H9 (cell line): Measurements from ENCODE around the gene RNF113A. TPM values are rescaled to one million over a fixed set of nuclear protein-coding genes. Genes with fewer than 3 reads are reported as not detected.

Experiments used
- DNase-seq: peaks from one replicate; pipeline ENCODE4 v3.0.0-alpha.2; 2017
- H2AFZ ChIP-seq: one replicate; pipeline ENCODE4 v1.6.1; 2013; ENCODE audit warnings: mild to moderate bottlenecking, low read length, control low read depth, moderate library complexity
- H2AK5ac ChIP-seq: 2 replicates; pipeline ENCODE4 v1.6.1; 2013; ENCODE audit warnings: low read length, control low read depth, mixed read lengths; ENCODE audit not compliant: insufficient read length
- H2BK120ac ChIP-seq: one replicate; pipeline ENCODE4 v1.6.1; 2013; ENCODE audit warnings: low read depth, mild to moderate bottlenecking, low read length, control low read depth, inconsistent platforms; ENCODE audit not compliant: poor library complexity, severe bottlenecking
- H2BK12ac ChIP-seq: 2 replicates; pipeline ENCODE4 v1.6.1; 2013; ENCODE audit warnings: low read length, control low read depth, mixed read lengths, low read depth; ENCODE audit not compliant: insufficient read length
- H2BK15ac ChIP-seq: 2 replicates; pipeline ENCODE4 v1.6.1; 2013; ENCODE audit warnings: low read depth, low read length, control low read depth
- H2BK20ac ChIP-seq: one replicate; pipeline ENCODE4 v1.6.1; 2013; ENCODE audit warnings: low read depth, mild to moderate bottlenecking, low read length, control low read depth, inconsistent platforms; ENCODE audit not compliant: poor library complexity, severe bottlenecking
- H2BK5ac ChIP-seq: 2 replicates; pipeline ENCODE4 v1.6.1; 2013; ENCODE audit warnings: low read length, control low read depth, mixed read lengths; ENCODE audit not compliant: insufficient read length
- H3K14ac ChIP-seq: 2 replicates; pipeline ENCODE4 v1.6.1; 2013; ENCODE audit warnings: low read length, control low read depth; ENCODE audit not compliant: insufficient read depth
- H3K18ac ChIP-seq: 2 replicates; pipeline ENCODE4 v1.6.1; 2013; ENCODE audit warnings: low read depth, mild to moderate bottlenecking, mixed read lengths, low read length, control low read depth; ENCODE audit not compliant: insufficient read length
- H3K23ac ChIP-seq: 2 replicates; pipeline ENCODE4 v1.6.1; 2013; ENCODE audit warnings: low read length, control low read depth, mixed read lengths, low read depth; ENCODE audit not compliant: insufficient read length
- H3K23me2 ChIP-seq: 2 replicates; pipeline ENCODE4 v1.6.1; 2013; ENCODE audit warnings: low read depth, mild to moderate bottlenecking, mixed read lengths, low read length, control low read depth; ENCODE audit not compliant: insufficient read length, poor library complexity, severe bottlenecking
- H3K27ac ChIP-seq: 2 replicates; pipeline ENCODE4 v1.5.1; 2013; ENCODE audit warnings: low read length, control low read depth, mixed read lengths, low read depth; ENCODE audit not compliant: insufficient read length
- H3K27me3 ChIP-seq: 2 replicates; pipeline ENCODE4 v1.6.1; 2013; ENCODE audit warnings: low read length, control low read depth, inconsistent platforms; ENCODE audit not compliant: insufficient read depth
- H3K4ac ChIP-seq: 2 replicates; pipeline ENCODE4 v1.6.1; 2013; ENCODE audit warnings: low read depth, mild to moderate bottlenecking, control low read depth, inconsistent platforms, low read length, moderate library complexity
- H3K4me1 ChIP-seq: 2 replicates; pipeline ENCODE4 v1.6.1; 2013; ENCODE audit warnings: low read length, control low read depth, inconsistent platforms; ENCODE audit not compliant: insufficient read depth
- H3K4me2 ChIP-seq: 2 replicates; pipeline ENCODE4 v1.6.1; 2013; ENCODE audit warnings: low read length, control low read depth, mixed read lengths; ENCODE audit not compliant: insufficient read length, insufficient read depth
- H3K56ac ChIP-seq: 2 replicates; pipeline ENCODE4 v1.6.1; 2013; ENCODE audit warnings: low read depth, mild to moderate bottlenecking, mixed read lengths, low read length, control low read depth; ENCODE audit not compliant: insufficient read length
- H3K79me1 ChIP-seq: 2 replicates; pipeline ENCODE4 v1.6.1; 2013; ENCODE audit warnings: low read depth, mild to moderate bottlenecking, moderate library complexity, low read length, control low read depth, inconsistent platforms; ENCODE audit not compliant: insufficient read depth, poor library complexity, severe bottlenecking
- H3K79me2 ChIP-seq: 2 replicates; pipeline ENCODE4 v1.6.1; 2013; ENCODE audit warnings: low read length, control low read depth, inconsistent platforms; ENCODE audit not compliant: insufficient read depth
- H3K9ac ChIP-seq: 2 replicates; pipeline ENCODE4 v1.6.1; 2013; ENCODE audit warnings: low read length, control low read depth, mixed read lengths; ENCODE audit not compliant: insufficient read length; ENCODE audit errors: extremely low read depth
- H3K9me3 ChIP-seq: one replicate; pipeline ENCODE4 v1.6.1; 2013; ENCODE audit warnings: low read depth, low read length, inconsistent platforms; ENCODE audit not compliant: control insufficient read depth
- H3T11ph ChIP-seq: one replicate; pipeline ENCODE4 v1.6.1; 2013; ENCODE audit warnings: mild to moderate bottlenecking, low read length, control low read depth, inconsistent platforms
- H4K20me1 ChIP-seq: one replicate; pipeline ENCODE4 v1.6.1; 2013; ENCODE audit not compliant: control insufficient read depth, insufficient read length, insufficient read depth
- H4K5ac ChIP-seq: 2 replicates; pipeline ENCODE4 v1.6.1; 2013; ENCODE audit warnings: low read depth, mild to moderate bottlenecking, mixed read lengths, low read length, control low read depth; ENCODE audit not compliant: insufficient read length
- H4K8ac ChIP-seq: replicated peaks from 2 replicates; pipeline ENCODE4 v1.6.1; 2013; ENCODE audit warnings: low read length, control low read depth, mixed read lengths, low read depth; ENCODE audit not compliant: insufficient read length
- H4K91ac ChIP-seq: 2 replicates; pipeline ENCODE4 v1.6.1; 2013; ENCODE audit warnings: low read depth, mild to moderate bottlenecking, moderate library complexity, mixed read lengths, low read length, control low read depth; ENCODE audit not compliant: insufficient read length
- H3K27ac Mint-ChIP-seq, 3 experiments: 2 replicates in 2 of 3; 3 replicates in 1 of 3; pipeline ENCODE4 v1.8.0; 2020 to 2021; ENCODE audit warnings: mixed read lengths in 3 of 3, mild to moderate bottlenecking in 1 of 3, moderate library complexity in 1 of 3
- H3K27me3 Mint-ChIP-seq: 2 replicates; pipeline ENCODE4 v1.8.0; 2021; ENCODE audit warnings: low read depth, mild to moderate bottlenecking, moderate library complexity, mixed read lengths
- H3K36me3 Mint-ChIP-seq, 3 experiments: 2 replicates in 2 of 3; 3 replicates in 1 of 3; pipeline ENCODE4 v1.8.0; 2020 to 2021; ENCODE audit warnings: low read depth in 3 of 3, mixed read lengths in 3 of 3; ENCODE audit not compliant: insufficient read depth in 1 of 3
- H3K4me1 Mint-ChIP-seq, 2 experiments: 2 replicates each; pipeline ENCODE4 v1.8.0; 2020; ENCODE audit warnings: mixed read lengths in 2 of 2
- H3K4me3 Mint-ChIP-seq, 2 experiments: 2 replicates in 1 of 2; 3 replicates in 1 of 2; pipeline ENCODE4 v1.8.0; 2020 to 2021; ENCODE audit warnings: mild to moderate bottlenecking in 2 of 2, mixed read lengths in 2 of 2, moderate library complexity in 1 of 2
- H3K9me3 Mint-ChIP-seq, 2 experiments: 2 replicates in 1 of 2; 3 replicates in 1 of 2; pipeline ENCODE4 v1.8.0; 2020; ENCODE audit warnings: mild to moderate bottlenecking in 2 of 2, mixed read lengths in 2 of 2, moderate library complexity in 1 of 2
- CTCF ChIP-seq: fragments of 200-600 bp; sonication (generic); conservative IDR thresholded peaks from 3 replicates; pipeline ENCODE4 v1.8.0; 2021; ENCODE audit warnings: antibody characterized with exemption, mild to moderate bottlenecking
- WGBS: extraction: QIAGEN DNeasy Blood & Tissue Kit; methylation state at CpG from one replicate; pipeline ENCODE4 v1.1.7; 2013; ENCODE audit warnings: missing lambda C conversion rate, low lambda C conversion rate, mixed read lengths; ENCODE audit not compliant: insufficient read length; ENCODE audit errors: extremely low coverage; 5-methylcytosine and 5-hydroxymethylcytosine counted together
- total RNA-seq: library from RNA; stranded (reverse); gene quantifications from 2 replicates; pipeline ENCODE4 v1.2.1, GENCODE V29; 2021

Gene RNF113A
- total RNA-seq, 1 experiment from 2014 or later: 13.7 TPM

DNA sequence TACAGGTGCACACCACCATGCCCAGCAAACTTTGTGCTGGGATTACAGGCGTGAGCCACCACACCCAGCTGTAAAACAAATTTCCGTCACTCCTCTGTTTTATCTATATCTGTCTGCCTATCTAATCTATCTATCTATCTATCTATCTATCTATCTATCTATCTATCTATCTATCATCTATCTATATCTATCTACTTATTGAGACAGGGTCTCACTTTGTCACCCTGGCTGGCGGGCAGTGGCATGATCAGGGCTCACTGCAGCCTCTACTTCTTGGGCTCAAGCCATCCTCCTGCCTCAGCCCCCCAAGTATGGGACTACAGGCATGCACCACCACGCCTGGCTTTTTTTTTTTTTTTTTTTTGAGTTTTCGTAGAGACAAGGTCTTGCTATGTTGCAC lies 44.8 kb upstream of the RNF113A start:
- DNase-seq: no peak
- Mint-ChIP-seq H3K4me3 (no peak overlapping the region), H3K27ac (no peak overlapping the region), H3K27me3 (no peaks in the 10 kb centered on the region; the same call in none of the 2 replicates), H3K4me1 (no peaks in the 10 kb centered on the region), H3K36me3 (peaks cover 0 to 5% (median 1%) of the 10 kb centered on the region in 3 experiments; a peak in 3 of 7 replicates), H3K9me3 (peaks cover 47 to 64% of the 10 kb centered on the region in 2 experiments)
- H3K23ac ChIP-seq: no peak overlapping the region
- H3K9me3 ChIP-seq: peaks cover 21% of the 10 kb centered on the region
- no peak overlapping the region for H2AFZ ChIP-seq
- H3K56ac ChIP-seq: no peak overlapping the region
- H2BK12ac ChIP-seq: no peak overlapping the region
- H3K27me3 ChIP-seq: no peaks in the 10 kb centered on the region
- no peak overlapping the region for H3K9ac ChIP-seq
- H3K14ac ChIP-seq: no peak overlapping the region
- no peak overlapping the region for H3K18ac ChIP-seq
- H2BK120ac ChIP-seq: no peak overlapping the region
- no peak overlapping the region for H3K4me2 ChIP-seq
- no peaks in the 10 kb centered on the region for H3K79me2 ChIP-seq
- WGBS: no CpG with 5 or more reads among the region's 5 CpGs
- H3T11ph ChIP-seq: no peak overlapping the region
- H2BK20ac ChIP-seq: no peak overlapping the region
- no peak overlapping the region for H3K4ac ChIP-seq
- H4K8ac ChIP-seq: no peak overlapping the region
- no peak overlapping the region for H2AK5ac ChIP-seq
- no peak for TF ChIP-seq CTCF
- H3K79me1 ChIP-seq: no peaks in the 10 kb centered on the region
- H4K20me1 ChIP-seq: no peaks in the 10 kb centered on the region
- H2BK5ac ChIP-seq: no peak overlapping the region
- H4K5ac ChIP-seq: no peak overlapping the region
- H2BK15ac ChIP-seq: no peak overlapping the region
- no peak overlapping the region for H4K91ac ChIP-seq
- H3K23me2 ChIP-seq: no peaks in the 10 kb centered on the region
- H3K27ac ChIP-seq: no peak overlapping the region
- no peaks in the 10 kb centered on the region for H3K4me1 ChIP-seq
